ENCODE measurements around the gene RBM43. TPM values are rescaled to one million over a fixed set of nuclear protein-coding genes. Genes with fewer than 3 reads are reported as not detected.
"Not testable (repeated sequence)": the region's sequence is repeated elsewhere in the genome, so short reads cannot be mapped to it uniquely, and the experiment has no call there.

RBM43 gene
- total RNA-seq: 1 to 10 TPM; 6.2 to 6.4 TPM

GRCh38 chr2:151261231-151261976 is at the start of gene RBM43:
RBM43 (minus strand) TSS chr2:151261863; CDS start chr2:151261727, 136 bp downstream.
- peak within 1 kb of the TSS; percentile 87 to 94 for H3K27ac ChIP-seq
- intact Hi-C loops (cut with DNase I): loop anchor here (10.0 kb wide), 1 partner anchor 153 kb away; no protein-coding TSS in a partner anchor
- H3K4me1 ChIP-seq (replicated peaks): no peaks in the 10 kb centered on the region
- DNase-seq (ENCODE audit: low spot score): peak; percentile 65
- H3K9me3 ChIP-seq: no peaks in the 10 kb centered on the region
- no peaks in the 10 kb centered on the region for H3K36me3 ChIP-seq
- peak within 1 kb of the TSS; percentile 71 to 90 for H3K4me3 ChIP-seq
- under 1% methylated on average over 43 of the region's 61 CpGs for WGBS
- TF ChIP-seq POLR2AphosphoS5 (IDR thresholded peaks at IDR 0.05): peak; percentile 36
- TF ChIP-seq POLR2A (IDR thresholded peaks at IDR 0.05): peak; percentile 36
- TF ChIP-seq, protein P1, sequence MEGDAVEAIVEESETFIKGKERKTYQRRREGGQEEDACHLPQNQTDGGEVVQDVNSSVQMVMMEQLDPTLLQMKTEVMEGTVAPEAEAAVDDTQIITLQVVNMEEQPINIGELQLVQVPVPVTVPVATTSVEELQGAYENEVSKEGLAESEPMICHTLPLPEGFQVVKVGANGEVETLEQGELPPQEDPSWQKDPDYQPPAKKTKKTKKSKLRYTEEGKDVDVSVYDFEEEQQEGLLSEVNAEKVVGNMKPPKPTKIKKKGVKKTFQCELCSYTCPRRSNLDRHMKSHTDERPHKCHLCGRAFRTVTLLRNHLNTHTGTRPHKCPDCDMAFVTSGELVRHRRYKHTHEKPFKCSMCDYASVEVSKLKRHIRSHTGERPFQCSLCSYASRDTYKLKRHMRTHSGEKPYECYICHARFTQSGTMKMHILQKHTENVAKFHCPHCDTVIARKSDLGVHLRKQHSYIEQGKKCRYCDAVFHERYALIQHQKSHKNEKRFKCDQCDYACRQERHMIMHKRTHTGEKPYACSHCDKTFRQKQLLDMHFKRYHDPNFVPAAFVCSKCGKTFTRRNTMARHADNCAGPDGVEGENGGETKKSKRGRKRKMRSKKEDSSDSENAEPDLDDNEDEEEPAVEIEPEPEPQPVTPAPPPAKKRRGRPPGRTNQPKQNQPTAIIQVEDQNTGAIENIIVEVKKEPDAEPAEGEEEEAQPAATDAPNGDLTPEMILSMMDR (IDR thresholded peaks at IDR 0.05): peak in 2 of 4 experiments; percentile 3 to 11
- H3K27me3 ChIP-seq (replicated peaks; ENCODE audit: insufficient read depth): no peaks in the 10 kb centered on the region

GRCh38 chr2:151310313-151310712 is 48.6 kb upstream of the RBM43 start:
- WGBS: 92% methylated on average over 6 of the region's 6 CpGs
- H3K9me3 ChIP-seq; H3K27ac ChIP-seq; H3K4me3 ChIP-seq; intact Hi-C loops (cut with DNase I); H3K4me1 ChIP-seq (replicated peaks); DNase-seq (ENCODE audit: low spot score); H3K27me3 ChIP-seq (replicated peaks; ENCODE audit: insufficient read depth); H3K36me3 ChIP-seq: not testable (repeated sequence)

DNA sequence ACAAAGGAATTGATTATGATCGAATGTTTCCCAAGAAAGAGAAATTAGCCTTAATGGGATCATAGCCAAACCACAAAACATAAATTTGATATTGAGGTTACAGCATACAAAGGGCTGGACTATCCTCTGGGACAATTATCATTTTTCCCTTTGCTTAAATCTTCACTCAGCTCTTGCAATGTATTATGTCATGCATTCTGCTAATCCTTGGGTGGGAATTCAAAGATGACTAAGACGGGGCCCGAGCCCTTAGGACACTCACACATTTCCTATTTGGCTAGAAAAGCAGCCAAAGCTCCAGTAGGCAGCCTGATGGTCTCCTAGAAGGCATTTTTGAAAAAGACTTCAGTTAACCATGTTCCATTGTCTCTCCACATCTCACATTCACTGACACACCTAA is 45.0 kb upstream of the RBM43 start:
- WGBS: 81% methylated on average over 3 of the region's 3 CpGs
- H3K4me3 ChIP-seq: no peak overlapping the region
- H3K36me3 ChIP-seq: no peaks in the 10 kb centered on the region
- TF ChIP-seq, protein P1 (IDR thresholded peaks at IDR 0.05): no peak
- TF ChIP-seq POLR2A (IDR thresholded peaks at IDR 0.05) (no peak), POLR2AphosphoS5 (IDR thresholded peaks at IDR 0.05) (no peak)
- no peak overlapping the region for H3K27ac ChIP-seq
- intact Hi-C loops (cut with DNase I): no loop called here
- H3K9me3 ChIP-seq: no peaks in the 10 kb centered on the region
- no peaks in the 10 kb centered on the region for H3K27me3 ChIP-seq (replicated peaks; ENCODE audit: insufficient read depth)
- no peaks in the 10 kb centered on the region for H3K4me1 ChIP-seq (replicated peaks)
- DNase-seq (ENCODE audit: low spot score): no peak

- H3K4me3 ChIP-seq: no peak overlapping the region
- H3K27ac ChIP-seq: no peak overlapping the region
- no peaks in the 10 kb centered on the region for H3K36me3 ChIP-seq
- TF ChIP-seq POLR2AphosphoS5 (IDR thresholded peaks at IDR 0.05): no peak
- no peak for TF ChIP-seq POLR2A (IDR thresholded peaks at IDR 0.05)
- TF ChIP-seq, protein P1 (IDR thresholded peaks at IDR 0.05): no peak
- no peaks in the 10 kb centered on the region for H3K27me3 ChIP-seq (replicated peaks; ENCODE audit: insufficient read depth)
- intact Hi-C loops (cut with DNase I): no loop called here
- no peak for DNase-seq (ENCODE audit: low spot score)
- no peaks in the 10 kb centered on the region for H3K9me3 ChIP-seq
- no peaks in the 10 kb centered on the region for H3K4me1 ChIP-seq (replicated peaks)
Observed at GRCh38 chr2:151305129-151305691, 43.5 kb upstream of the RBM43 start.

DNA sequence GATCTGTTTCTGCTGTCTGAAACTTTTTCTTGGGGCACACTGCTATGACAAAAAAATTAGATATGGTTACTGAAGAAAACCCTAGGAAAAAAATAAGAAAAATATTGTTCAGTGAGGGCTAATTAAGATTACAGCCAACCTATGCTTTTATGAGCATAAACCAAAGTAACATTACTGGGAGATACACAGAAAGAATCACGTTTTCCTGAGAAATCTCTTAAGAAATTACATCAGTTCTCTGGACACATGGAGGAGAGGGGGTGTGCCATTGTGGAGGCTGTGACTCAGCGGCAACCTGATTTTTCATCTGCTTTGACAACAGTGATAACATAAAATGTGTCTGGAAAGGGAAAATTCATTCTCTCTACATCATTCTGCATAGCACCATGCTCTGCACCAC is 41.2 kb upstream of the RBM43 start:
- H3K4me3 ChIP-seq: no peak overlapping the region
- TF ChIP-seq POLR2AphosphoS5 (IDR thresholded peaks at IDR 0.05): no peak
- H3K27ac ChIP-seq: no peak overlapping the region
- DNase-seq (ENCODE audit: low spot score): no peak
- intact Hi-C loops (cut with DNase I): no loop called here
- H3K4me1 ChIP-seq (replicated peaks): no peaks in the 10 kb centered on the region
- no peaks in the 10 kb centered on the region for H3K27me3 ChIP-seq (replicated peaks; ENCODE audit: insufficient read depth)
- no peaks in the 10 kb centered on the region for H3K36me3 ChIP-seq
- H3K9me3 ChIP-seq: no peaks in the 10 kb centered on the region
- WGBS: 66% methylated on average over 2 of the region's 2 CpGs

GRCh38 chr2:151302404-151302803 is 40.7 kb upstream of the RBM43 start:
- no peaks in the 10 kb centered on the region for H3K9me3 ChIP-seq
- H3K4me1 ChIP-seq (replicated peaks): no peaks in the 10 kb centered on the region
- TF ChIP-seq POLR2A (IDR thresholded peaks at IDR 0.05): no peak
- TF ChIP-seq, protein P1 (IDR thresholded peaks at IDR 0.05): no peak
- no peak for TF ChIP-seq POLR2AphosphoS5 (IDR thresholded peaks at IDR 0.05)
- H3K27ac ChIP-seq: no peak overlapping the region
- WGBS: 61% methylated on average over 5 of the region's 5 CpGs
- H3K4me3 ChIP-seq: no peak overlapping the region
- H3K27me3 ChIP-seq (replicated peaks; ENCODE audit: insufficient read depth): no peaks in the 10 kb centered on the region
- H3K36me3 ChIP-seq: no peaks in the 10 kb centered on the region
- intact Hi-C loops (cut with DNase I): no loop called here
- DNase-seq (ENCODE audit: low spot score): no peak
